Activated CD8-positive, alpha-beta memory T cell treated with anti-CD3 and anti-CD28 coated beads, Interleukin-2, amount 50 U/mL, for 1 hour (primary cell): Measurements from ENCODE around the gene C15orf61.

Source experiments
- DNase-seq: peaks from one replicate; pipeline ENCODE4 v3.0.0-alpha.2; 2020; ENCODE audit errors: extremely low read depth

C15orf61 gene

GRCh38 chr15:67512933-67513714 lies 7.8 kb upstream of the C15orf61 start:
- DNase-seq, result no peak

- no peak for DNase-seq
Observed at GRCh38 chr15:67515090-67515489, 5.8 kb upstream of the C15orf61 start.

GRCh38 chr15:67515557-67515956 lies 5.4 kb upstream of the C15orf61 start:
- DNase-seq, result no peak

GRCh38 chr15:67520321-67521028 lies 456 bp upstream of the C15orf61 start:
- DNase-seq, result no peak

GRCh38 chr15:67521783-67522568 lies 1.0 kb downstream of the C15orf61 start:
- no peak for DNase-seq

GRCh38 chr15:67523330-67523729 lies 2.4 kb downstream of the C15orf61 start:
- DNase-seq, result no peak

GRCh38 chr15:67524235-67524634 lies 3.3 kb downstream of the C15orf61 start:
- no peak for DNase-seq

- no peak for DNase-seq
Observed at GRCh38 chr15:67528513-67528912, 7.6 kb downstream of the C15orf61 start.

GRCh38 chr15:67531379-67531914 lies 10.5 kb downstream of the C15orf61 start:
- DNase-seq, result no peak

GRCh38 chr15:67533873-67534272 lies 12.9 kb downstream of the C15orf61 start:
- DNase-seq, result no peak

- no peak for DNase-seq
Observed at GRCh38 chr15:67534360-67534759, 13.4 kb downstream of the C15orf61 start.

- DNase-seq, result no peak
Observed at GRCh38 chr15:67537771-67538170, 16.8 kb downstream of the C15orf61 start.

- DNase-seq, result no peak
Observed at GRCh38 chr15:67542420-67543347, 21.8 kb downstream of the C15orf61 start, which contains the start of gene MAP2K5. Gene MAP2K5, plus strand, starts transcription at chr15:67542703. Its CDS starts 633 bp downstream, at chr15:67543336.

- no peak for DNase-seq
Observed at GRCh38 chr15:67543348-67543718, 22.4 kb downstream of the C15orf61 start.

GRCh38 chr15:67544475-67544874 lies 23.5 kb downstream of the C15orf61 start:
- no peak for DNase-seq

- DNase-seq, result no peak
Observed at GRCh38 chr15:67545864-67546263, 24.9 kb downstream of the C15orf61 start.

GRCh38 chr15:67547064-67547463 lies 26.1 kb downstream of the C15orf61 start:
- DNase-seq, result no peak

GRCh38 chr15:67547836-67548235 lies 26.9 kb downstream of the C15orf61 start:
- DNase-seq, result no peak

GRCh38 chr15:67548236-67548852 lies 27.4 kb downstream of the C15orf61 start:
- DNase-seq, result no peak

GRCh38 chr15:67548862-67549651 lies 28.1 kb downstream of the C15orf61 start:
- no peak for DNase-seq
